Measurements from ENCODE around the gene MCOLN1.

- no peak for TF ChIP-seq CTCF (IDR thresholded peaks at IDR 0.05; ENCODE audit: extremely low read depth in 1 of 2, insufficient read depth in 1 of 2, low read depth in 1 of 2, low read length in 2 of 2)
- no peak for TF ChIP-seq EZH2 (IDR thresholded peaks at IDR 0.05; ENCODE audit: borderline replicate concordance, low read depth, low read length, severe bottlenecking)
- no peak for TF ChIP-seq POLR2A (IDR thresholded peaks at IDR 0.05; ENCODE audit: low read depth, low read length)
These were observed 34.4 kb downstream of the MCOLN1 start for GRCh38 chr19:7556696-7557315.
